ENCODE results near the gene TSPAN5.

- TF ChIP-seq CTCF (IDR thresholded peaks at IDR 0.05; ENCODE audit: insufficient read depth, low read depth, low read length) (no peak), EZH2 (IDR thresholded peaks at IDR 0.05; ENCODE audit: insufficient read depth, low read length) (no peak)
These were observed 44.3 kb downstream of the TSPAN5 start for GRCh38 chr4:98614094-98614493.
